ENCODE results near the gene PNN. TPM values are rescaled to one million over a fixed set of nuclear protein-coding genes. Genes with fewer than 3 reads are reported as not detected.

PNN gene
- total and polyA plus RNA-seq, 2 donors from 2014 or later, result 27.2 to 46.2 TPM

- DNase-seq (no peak), FAIRE-seq (no peak)
- Histone ChIP-seq H3K9me3 (ENCODE audit: control insufficient read depth in 2 of 3, insufficient read depth in 1 of 3, low read length in 3 of 3) (no peaks in the 10 kb centered on the region), H3K27ac (ENCODE audit: low read depth in 2 of 2, low read length in 2 of 2) (no peak overlapping the region), H3K4me3 (ENCODE audit: low read length in 3 of 3) (no peak overlapping the region), H3K9ac (ENCODE audit: low read length in 3 of 3) (no peak overlapping the region), H3K27me3 (ENCODE audit: control insufficient read depth, insufficient read depth, low read length) (no peaks in the 10 kb centered on the region), H3K4me1 (ENCODE audit: control insufficient read depth in 2 of 3, insufficient read depth in 2 of 3, low read depth in 1 of 3, low read length in 3 of 3) (peaks cover 0 to 6% (median 3%) of the 10 kb centered on the region in 3 donors), H3K36me3 (ENCODE audit: control insufficient read depth in 2 of 3, insufficient read depth in 3 of 3, low read length in 3 of 3) (no peaks in the 10 kb centered on the region)
- intact Hi-C loops (cut with DNase I), result no loop called here
- TF ChIP-seq, protein P1, sequence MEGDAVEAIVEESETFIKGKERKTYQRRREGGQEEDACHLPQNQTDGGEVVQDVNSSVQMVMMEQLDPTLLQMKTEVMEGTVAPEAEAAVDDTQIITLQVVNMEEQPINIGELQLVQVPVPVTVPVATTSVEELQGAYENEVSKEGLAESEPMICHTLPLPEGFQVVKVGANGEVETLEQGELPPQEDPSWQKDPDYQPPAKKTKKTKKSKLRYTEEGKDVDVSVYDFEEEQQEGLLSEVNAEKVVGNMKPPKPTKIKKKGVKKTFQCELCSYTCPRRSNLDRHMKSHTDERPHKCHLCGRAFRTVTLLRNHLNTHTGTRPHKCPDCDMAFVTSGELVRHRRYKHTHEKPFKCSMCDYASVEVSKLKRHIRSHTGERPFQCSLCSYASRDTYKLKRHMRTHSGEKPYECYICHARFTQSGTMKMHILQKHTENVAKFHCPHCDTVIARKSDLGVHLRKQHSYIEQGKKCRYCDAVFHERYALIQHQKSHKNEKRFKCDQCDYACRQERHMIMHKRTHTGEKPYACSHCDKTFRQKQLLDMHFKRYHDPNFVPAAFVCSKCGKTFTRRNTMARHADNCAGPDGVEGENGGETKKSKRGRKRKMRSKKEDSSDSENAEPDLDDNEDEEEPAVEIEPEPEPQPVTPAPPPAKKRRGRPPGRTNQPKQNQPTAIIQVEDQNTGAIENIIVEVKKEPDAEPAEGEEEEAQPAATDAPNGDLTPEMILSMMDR (IDR thresholded peaks at IDR 0.05; ENCODE audit: borderline replicate concordance, extremely low read depth, insufficient read depth), result no peak
These were observed 54.1 kb downstream of the PNN start for GRCh38 chr14:39229222-39229543.

DNA sequence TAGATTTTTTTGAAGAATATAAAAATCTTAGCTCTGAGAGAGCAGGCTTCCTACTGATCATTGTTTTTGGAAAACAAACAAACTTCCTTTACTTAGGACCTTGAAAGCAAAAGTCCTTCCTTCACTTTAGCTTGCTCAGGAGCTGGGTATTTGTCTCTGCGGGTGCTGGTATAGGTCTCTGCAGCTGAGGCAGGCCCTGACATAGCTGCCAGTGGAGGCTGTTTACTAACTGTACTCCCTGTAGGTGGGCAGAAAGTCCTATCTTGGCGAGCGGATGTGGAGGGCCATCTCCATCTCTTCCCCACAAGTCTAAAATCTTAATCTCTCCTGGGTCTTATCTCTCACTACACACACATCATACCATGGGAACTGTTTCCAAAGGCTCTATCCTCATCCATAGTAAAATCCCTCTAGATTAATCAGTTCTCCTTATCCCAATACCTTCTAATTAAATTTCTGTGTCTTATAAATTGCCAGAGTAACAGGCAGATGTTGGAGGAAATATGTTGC is 54.6 kb downstream of the PNN start:
- intact Hi-C loops (cut with DNase I), result no loop called here
- no peak overlapping the region for H3K27ac ChIP-seq (ENCODE audit: low read depth in 2 of 2, low read length in 2 of 2)
- H3K27me3 ChIP-seq (ENCODE audit: control insufficient read depth, insufficient read depth, low read length), result no peaks in the 10 kb centered on the region
- no peaks in the 10 kb centered on the region for H3K36me3 ChIP-seq (ENCODE audit: control insufficient read depth in 2 of 3, insufficient read depth in 3 of 3, low read length in 3 of 3)
- DNase-seq (no peak), FAIRE-seq (no peak)
- no peak overlapping the region for H3K9ac ChIP-seq (ENCODE audit: low read length in 3 of 3)
- H3K9me3 ChIP-seq (ENCODE audit: control insufficient read depth in 2 of 3, insufficient read depth in 1 of 3, low read length in 3 of 3), result no peaks in the 10 kb centered on the region
- H3K4me1 ChIP-seq (ENCODE audit: control insufficient read depth in 2 of 3, insufficient read depth in 2 of 3, low read depth in 1 of 3, low read length in 3 of 3), result peaks cover 0 to 6% (median 3%) of the 10 kb centered on the region in 3 donors
- TF ChIP-seq, protein P1 (IDR thresholded peaks at IDR 0.05; ENCODE audit: borderline replicate concordance, extremely low read depth, insufficient read depth), result no peak
- no peak overlapping the region for H3K4me3 ChIP-seq (ENCODE audit: low read length in 3 of 3)

GRCh38 chr14:39230416-39231035 is 55.5 kb downstream of the PNN start:
- no peak overlapping the region for H3K4me3 ChIP-seq (ENCODE audit: low read length in 3 of 3)
- no peak overlapping the region for H3K27ac ChIP-seq (ENCODE audit: low read depth in 2 of 2, low read length in 2 of 2)
- H3K9me3 ChIP-seq (ENCODE audit: control insufficient read depth in 2 of 3, insufficient read depth in 1 of 3, low read length in 3 of 3), result no peaks in the 10 kb centered on the region
- FAIRE-seq (no peak), DNase-seq (no peak)
- intact Hi-C loops (cut with DNase I), result no loop called here
- no peaks in the 10 kb centered on the region for H3K36me3 ChIP-seq (ENCODE audit: control insufficient read depth in 2 of 3, insufficient read depth in 3 of 3, low read length in 3 of 3)
- TF ChIP-seq, protein P1 (IDR thresholded peaks at IDR 0.05; ENCODE audit: borderline replicate concordance, extremely low read depth, insufficient read depth), result no peak
- peaks cover 0 to 6% (median 3%) of the 10 kb centered on the region in 3 donors for H3K4me1 ChIP-seq (ENCODE audit: control insufficient read depth in 2 of 3, insufficient read depth in 2 of 3, low read depth in 1 of 3, low read length in 3 of 3)
- no peaks in the 10 kb centered on the region for H3K27me3 ChIP-seq (ENCODE audit: control insufficient read depth, insufficient read depth, low read length)
- H3K9ac ChIP-seq (ENCODE audit: low read length in 3 of 3), result no peak overlapping the region
